Measurements from ENCODE around the gene NME2.
"Not testable (repeated sequence)": the region's sequence is repeated elsewhere in the genome, so short reads cannot be mapped to it uniquely, and the experiment has no call there.

NME2 gene

GRCh38 chr17:51170736-51171135 lies 4.5 kb downstream of the NME2 start:
- no peaks in the 10 kb centered on the region for H4K20me1 ChIP-seq (ENCODE audit: insufficient read depth)
- H3K4me1 ChIP-seq (ENCODE audit: low read depth, poor library complexity, severe bottlenecking): peaks cover 17% of the 10 kb centered on the region
- peaks cover 10% of the 10 kb centered on the region; the same call in 1 of the 2 replicates for H3K36me3 ChIP-seq (ENCODE audit: insufficient read depth)
- TF ChIP-seq CTCF (conservative IDR thresholded peaks at IDR 0.05; ENCODE audit: low read depth, low read length): no peak
- no peak overlapping the region for H2AFZ ChIP-seq (ENCODE audit: low read depth)
- H3K27me3 ChIP-seq (ENCODE audit: insufficient read depth, low read depth): no peaks in the 10 kb centered on the region
- H3K27ac ChIP-seq: no peak overlapping the region
- H3K4me3 ChIP-seq (IDR thresholded peaks at IDR 0.05; ENCODE audit: insufficient read depth, low read depth, low read length): no peak overlapping the region
- no peak overlapping the region for H3K9ac ChIP-seq
- H3K4me2 ChIP-seq: no peak overlapping the region
- H3K79me2 ChIP-seq (ENCODE audit: insufficient read depth, low read depth): peaks cover 25% of the 10 kb centered on the region; the same call in 1 of the 2 replicates

GRCh38 chr17:51172030-51172429 lies 5.8 kb downstream of the NME2 start:
- not testable (repeated sequence) for H3K4me2 ChIP-seq

DNA sequence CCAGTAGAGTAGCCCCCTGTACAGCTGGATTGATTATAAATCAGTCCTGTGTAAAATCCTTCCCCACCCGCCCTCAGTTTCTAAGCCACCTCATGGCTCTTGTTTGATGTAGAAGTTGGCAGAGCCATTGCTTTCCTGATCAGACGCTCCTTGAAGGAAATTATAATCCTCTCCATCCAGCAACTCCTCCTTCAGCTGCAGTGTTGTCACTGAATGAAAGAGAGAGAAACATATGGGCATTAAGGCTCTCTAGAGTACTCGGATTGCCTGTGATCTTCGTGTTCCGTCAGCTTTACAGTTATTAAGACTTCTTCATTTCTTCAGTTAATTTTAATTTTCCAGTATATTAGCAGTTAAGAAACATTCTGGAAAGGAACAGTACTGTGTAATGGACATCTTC lies 14.3 kb downstream of the NME2 start:
- Histone ChIP-seq H3K27ac (no peak overlapping the region), H3K4me2 (no peak overlapping the region), H3K79me2 (ENCODE audit: insufficient read depth, low read depth) (no peaks in the 10 kb centered on the region), H3K36me3 (ENCODE audit: insufficient read depth) (no peaks in the 10 kb centered on the region), H2AFZ (ENCODE audit: low read depth) (no peak overlapping the region), H3K9ac (no peak overlapping the region), H4K20me1 (ENCODE audit: insufficient read depth) (no peaks in the 10 kb centered on the region), H3K27me3 (ENCODE audit: insufficient read depth, low read depth) (no peaks in the 10 kb centered on the region), H3K4me3 (IDR thresholded peaks at IDR 0.05; ENCODE audit: insufficient read depth, low read depth, low read length) (no peak overlapping the region), H3K4me1 (ENCODE audit: low read depth, poor library complexity, severe bottlenecking) (peaks cover 4% of the 10 kb centered on the region)
- no peak for TF ChIP-seq CTCF (conservative IDR thresholded peaks at IDR 0.05; ENCODE audit: low read depth, low read length)

More at GRCh38 chr17:51172030-51172429, 5.8 kb downstream of the NME2 start:
- not testable (repeated sequence) for H3K36me3 ChIP-seq (ENCODE audit: insufficient read depth); H3K9ac ChIP-seq; H3K27ac ChIP-seq; H2AFZ ChIP-seq (ENCODE audit: low read depth); H3K27me3 ChIP-seq (ENCODE audit: insufficient read depth, low read depth); H3K4me3 ChIP-seq (IDR thresholded peaks at IDR 0.05; ENCODE audit: insufficient read depth, low read depth, low read length); H4K20me1 ChIP-seq (ENCODE audit: insufficient read depth)
- peaks cover 21% of the 10 kb centered on the region; the same call in 1 of the 2 replicates for H3K79me2 ChIP-seq (ENCODE audit: insufficient read depth, low read depth)
- H3K4me1 ChIP-seq (ENCODE audit: low read depth, poor library complexity, severe bottlenecking): peaks cover 17% of the 10 kb centered on the region

- Histone ChIP-seq H3K4me2 (no peak overlapping the region), H3K27ac (no peak overlapping the region), H4K20me1 (ENCODE audit: insufficient read depth) (no peaks in the 10 kb centered on the region), H3K27me3 (ENCODE audit: insufficient read depth, low read depth) (no peaks in the 10 kb centered on the region), H3K79me2 (ENCODE audit: insufficient read depth, low read depth) (no peaks in the 10 kb centered on the region), H2AFZ (ENCODE audit: low read depth) (no peak overlapping the region), H3K9ac (no peak overlapping the region), H3K4me1 (ENCODE audit: low read depth, poor library complexity, severe bottlenecking) (peaks cover 4% of the 10 kb centered on the region), H3K36me3 (ENCODE audit: insufficient read depth) (no peaks in the 10 kb centered on the region), H3K4me3 (IDR thresholded peaks at IDR 0.05; ENCODE audit: insufficient read depth, low read depth, low read length) (no peak overlapping the region)
- TF ChIP-seq CTCF (conservative IDR thresholded peaks at IDR 0.05; ENCODE audit: low read depth, low read length): no peak
These were observed 17.9 kb downstream of the NME2 start for GRCh38 chr17:51184124-51184523.

DNA sequence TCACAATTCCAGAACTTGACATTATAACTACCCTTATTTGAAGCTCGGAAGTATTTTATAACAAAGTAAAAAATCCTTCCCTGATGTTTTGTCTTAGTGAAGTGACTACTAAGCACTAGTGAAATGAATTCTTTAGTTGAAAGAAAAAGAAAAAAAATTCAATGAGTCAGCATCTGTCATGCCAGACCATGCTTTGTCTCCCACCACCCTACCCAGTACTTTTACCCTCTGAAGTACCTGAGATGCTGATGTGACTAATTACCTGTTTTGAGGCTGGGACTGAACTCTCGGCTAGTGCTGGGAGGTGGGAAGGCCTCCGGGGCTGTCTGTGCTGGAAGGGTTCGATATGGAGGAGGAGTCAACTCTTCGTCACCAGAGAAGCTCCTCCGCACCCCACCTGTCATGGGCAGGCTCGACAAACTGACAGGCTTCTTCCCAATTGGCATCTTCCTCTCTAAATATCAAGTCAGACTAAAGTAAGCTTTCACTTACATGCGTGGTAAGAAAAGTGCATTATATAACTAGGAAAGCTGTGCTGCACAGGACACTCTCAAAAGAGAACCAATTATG lies 19.6 kb downstream of the NME2 start:
- Histone ChIP-seq H3K4me3 (IDR thresholded peaks at IDR 0.05; ENCODE audit: insufficient read depth, low read depth, low read length) (no peak overlapping the region), H3K4me1 (ENCODE audit: low read depth, poor library complexity, severe bottlenecking) (no peaks in the 10 kb centered on the region), H2AFZ (ENCODE audit: low read depth) (no peak overlapping the region), H3K79me2 (ENCODE audit: insufficient read depth, low read depth) (no peaks in the 10 kb centered on the region), H4K20me1 (ENCODE audit: insufficient read depth) (no peaks in the 10 kb centered on the region), H3K27me3 (ENCODE audit: insufficient read depth, low read depth) (no peaks in the 10 kb centered on the region), H3K27ac (no peak overlapping the region), H3K36me3 (ENCODE audit: insufficient read depth) (no peaks in the 10 kb centered on the region), H3K9ac (no peak overlapping the region), H3K4me2 (no peak overlapping the region)
- TF ChIP-seq CTCF (conservative IDR thresholded peaks at IDR 0.05; ENCODE audit: low read depth, low read length): no peak
